Mesendoderm (in vitro differentiated cells): ENCODE results near the gene SHISA9.

Source experiments
- DNase-seq: peaks from one replicate; pipeline ENCODE4 v3.0.0; 2013
- H2AK5ac ChIP-seq: 2 replicates; pipeline ENCODE4 v1.6.1; 2013; ENCODE audit warnings: low read length, inconsistent platforms
- H2BK120ac ChIP-seq: 2 replicates; pipeline ENCODE4 v1.6.1; 2013; ENCODE audit warnings: low read depth, mild to moderate bottlenecking, low read length, moderate library complexity, mixed read lengths
- H2BK15ac ChIP-seq: replicated peaks from 2 replicates; pipeline ENCODE4 v1.6.1; 2013; ENCODE audit warnings: low read depth, mild to moderate bottlenecking, moderate library complexity
- H2BK5ac ChIP-seq: 2 replicates; pipeline ENCODE4 v1.6.1; 2013; ENCODE audit warnings: low read length, inconsistent platforms
- H3K18ac ChIP-seq: 2 replicates; pipeline ENCODE4 v1.6.1; 2013; ENCODE audit warnings: mild to moderate bottlenecking, low read length, mixed read lengths
- H3K23ac ChIP-seq: one replicate; pipeline ENCODE4 v1.6.1; 2013; ENCODE audit warnings: low read length
- H3K27ac ChIP-seq: 2 replicates; pipeline ENCODE4 v1.5.1; 2013; ENCODE audit warnings: low read depth, mild to moderate bottlenecking, inconsistent platforms, low read length, moderate library complexity
- H3K27me3 ChIP-seq: 2 replicates; pipeline ENCODE4 v1.6.1; 2013; ENCODE audit warnings: low read length, control low read depth, mild to moderate bottlenecking, inconsistent platforms; ENCODE audit not compliant: insufficient read depth, poor library complexity
- H3K36me3 ChIP-seq: 2 replicates; pipeline ENCODE4 v1.6.1; 2013; ENCODE audit warnings: low read length, inconsistent platforms; ENCODE audit not compliant: control insufficient read depth, insufficient read depth
- H3K4ac ChIP-seq: one replicate; pipeline ENCODE4 v1.6.1; 2013; ENCODE audit warnings: low read depth, mild to moderate bottlenecking, low read length, moderate library complexity
- H3K4me1 ChIP-seq: 2 replicates; pipeline ENCODE4 v1.6.1; 2013; ENCODE audit warnings: low read depth, low read length, inconsistent platforms; ENCODE audit not compliant: control insufficient read depth
- H3K4me2 ChIP-seq: 2 replicates; pipeline ENCODE4 v1.6.1; 2013; ENCODE audit warnings: low read length
- H3K4me3 ChIP-seq: 2 replicates; pipeline ENCODE4 v1.5.1; 2013; ENCODE audit warnings: mild to moderate bottlenecking, low read length
- H3K56ac ChIP-seq: one replicate; pipeline ENCODE4 v1.6.1; 2013; ENCODE audit warnings: low read length
- H3K79me1 ChIP-seq: 2 replicates; pipeline ENCODE4 v1.6.1; 2013; ENCODE audit warnings: low read length, inconsistent platforms
- H3K79me2 ChIP-seq: 2 replicates; pipeline ENCODE4 v1.6.1; 2013; ENCODE audit warnings: mild to moderate bottlenecking, low read length; ENCODE audit not compliant: control insufficient read depth, insufficient read depth
- H3K9ac ChIP-seq: 2 replicates; pipeline ENCODE4 v1.6.1; 2013; ENCODE audit warnings: low read length, inconsistent platforms
- H4K5ac ChIP-seq: one replicate; pipeline ENCODE4 v1.6.1; 2013; ENCODE audit warnings: low read length
- H4K8ac ChIP-seq: one replicate; pipeline ENCODE4 v1.6.1; 2013; ENCODE audit warnings: low read depth, mild to moderate bottlenecking, control low read depth, low read length, moderate library complexity
- WGBS: extraction: QIAGEN DNeasy Blood & Tissue Kit; methylation state at CpG from one replicate; pipeline ENCODE4 v1.1.7; 2013; ENCODE audit warnings: low lambda C conversion rate, missing lambda C conversion rate; ENCODE audit not compliant: insufficient coverage; ENCODE audit errors: extremely low coverage; 5-methylcytosine and 5-hydroxymethylcytosine counted together

The SHISA9 gene

GRCh38 chr16:13103831-13104530 lies 202.6 kb downstream of the SHISA9 start:
- Histone ChIP-seq H3K4me1 (peaks cover 10% of the 10 kb centered on the region), H4K8ac (no peak overlapping the region), H2BK15ac (no peak overlapping the region), H3K4me3 (no peak overlapping the region), H3K4me2 (no peak overlapping the region), H2BK120ac (no peak overlapping the region), H3K79me2 (peaks cover 7% of the 10 kb centered on the region), H3K79me1 (peaks cover 8% of the 10 kb centered on the region), H3K56ac (no peak overlapping the region), H3K4ac (no peak overlapping the region), H4K5ac (no peak overlapping the region), H2BK5ac (no peak overlapping the region), H3K27me3 (no peaks in the 10 kb centered on the region), H3K27ac (no peak overlapping the region), H2AK5ac (no peak overlapping the region), H3K23ac (no peak overlapping the region), H3K9ac (no peak overlapping the region), H3K18ac (no peak overlapping the region), H3K36me3 (no peaks in the 10 kb centered on the region)
- DNase-seq: no peak
- WGBS: no CpG with 5 or more reads among the region's 6 CpGs

- H4K8ac ChIP-seq: no peak overlapping the region
- no peak overlapping the region for H3K23ac ChIP-seq
- H2BK15ac ChIP-seq: no peak overlapping the region
- H3K4me1 ChIP-seq: peaks cover 3% of the 10 kb centered on the region
- no peak overlapping the region for H3K18ac ChIP-seq
- peaks cover 7% of the 10 kb centered on the region for H3K79me2 ChIP-seq
- DNase-seq: no peak
- H3K4me3 ChIP-seq: no peak overlapping the region
- H3K27me3 ChIP-seq: no peaks in the 10 kb centered on the region
- H4K5ac ChIP-seq: no peak overlapping the region
- H3K9ac ChIP-seq: no peak overlapping the region
- no peaks in the 10 kb centered on the region for H3K36me3 ChIP-seq
- no peak overlapping the region for H3K4ac ChIP-seq
- H2BK5ac ChIP-seq: no peak overlapping the region
- no peak overlapping the region for H2BK120ac ChIP-seq
- peaks cover 8% of the 10 kb centered on the region for H3K79me1 ChIP-seq
- no peak overlapping the region for H2AK5ac ChIP-seq
- no CpG with 5 or more reads among the region's 5 CpGs for WGBS
- H3K27ac ChIP-seq: no peak overlapping the region
- H3K4me2 ChIP-seq: no peak overlapping the region
- no peak overlapping the region for H3K56ac ChIP-seq
Observed at GRCh38 chr16:13104772-13105171, 203.4 kb downstream of the SHISA9 start.

- no peak overlapping the region for H3K4ac ChIP-seq
- H3K18ac ChIP-seq: no peak overlapping the region
- no peak overlapping the region for H2BK120ac ChIP-seq
- no peak overlapping the region for H3K56ac ChIP-seq
- no peak overlapping the region for H2AK5ac ChIP-seq
- no peaks in the 10 kb centered on the region for H3K36me3 ChIP-seq
- H3K79me1 ChIP-seq: peaks cover 6% of the 10 kb centered on the region
- DNase-seq: no peak
- H4K5ac ChIP-seq: no peak overlapping the region
- H3K4me1 ChIP-seq: peaks cover 5% of the 10 kb centered on the region
- H3K79me2 ChIP-seq: peaks cover 4% of the 10 kb centered on the region
- no peak overlapping the region for H3K4me3 ChIP-seq
- H3K9ac ChIP-seq: no peak overlapping the region
- H3K27ac ChIP-seq: no peak overlapping the region
- H3K27me3 ChIP-seq: no peaks in the 10 kb centered on the region
- H3K4me2 ChIP-seq: no peak overlapping the region
- H2BK15ac ChIP-seq: no peak overlapping the region
- H4K8ac ChIP-seq: no peak overlapping the region
- no peak overlapping the region for H3K23ac ChIP-seq
- WGBS: no CpG with 5 or more reads among the region's 5 CpGs
- H2BK5ac ChIP-seq: no peak overlapping the region
Observed at GRCh38 chr16:13105427-13105826, 204.0 kb downstream of the SHISA9 start.

GRCh38 chr16:13106464-13106863 lies 205.1 kb downstream of the SHISA9 start:
- Histone ChIP-seq H3K36me3 (no peaks in the 10 kb centered on the region), H3K23ac (no peak overlapping the region), H3K4ac (no peak overlapping the region), H3K27me3 (no peaks in the 10 kb centered on the region), H3K27ac (no peak overlapping the region), H3K79me2 (peaks cover 4% of the 10 kb centered on the region), H3K56ac (no peak overlapping the region), H4K5ac (no peak overlapping the region), H2BK120ac (no peak overlapping the region), H4K8ac (no peak overlapping the region), H3K18ac (no peak overlapping the region), H2BK15ac (no peak overlapping the region), H3K4me2 (no peak overlapping the region), H3K4me1 (peaks cover 5% of the 10 kb centered on the region), H3K4me3 (no peak overlapping the region), H2AK5ac (no peak overlapping the region), H3K79me1 (peaks cover 3% of the 10 kb centered on the region), H2BK5ac (no peak overlapping the region), H3K9ac (no peak overlapping the region)
- WGBS: no CpG with 5 or more reads among the region's 2 CpGs
- DNase-seq: no peak

- Histone ChIP-seq H4K5ac (no peak overlapping the region), H3K4me2 (no peak overlapping the region), H2BK120ac (no peak overlapping the region), H3K36me3 (no peaks in the 10 kb centered on the region), H3K4me1 (peaks cover 5% of the 10 kb centered on the region), H3K79me2 (peaks cover 2% of the 10 kb centered on the region), H3K27ac (no peak overlapping the region), H3K18ac (peak overlapping the region; percentile 94), H3K4me3 (no peak overlapping the region), H3K4ac (no peak overlapping the region), H2BK15ac (no peak overlapping the region), H3K9ac (no peak overlapping the region), H2AK5ac (no peak overlapping the region), H3K23ac (no peak overlapping the region), H4K8ac (no peak overlapping the region), H3K27me3 (no peaks in the 10 kb centered on the region), H3K79me1 (peaks cover 3% of the 10 kb centered on the region), H3K56ac (no peak overlapping the region), H2BK5ac (no peak overlapping the region)
- peak; percentile 61 for DNase-seq
- WGBS: no CpG with 5 or more reads among the region's 5 CpGs
Observed at GRCh38 chr16:13108126-13108525, 206.7 kb downstream of the SHISA9 start.

GRCh38 chr16:13109171-13109570 lies 207.8 kb downstream of the SHISA9 start:
- no peak overlapping the region for H4K5ac ChIP-seq
- no peak overlapping the region for H2AK5ac ChIP-seq
- H3K4ac ChIP-seq: peak overlapping the region; percentile 65
- H3K36me3 ChIP-seq: no peaks in the 10 kb centered on the region
- no peak overlapping the region for H3K4me2 ChIP-seq
- H3K4me1 ChIP-seq: peaks cover 5% of the 10 kb centered on the region
- no CpG with 5 or more reads among the region's 1 CpG for WGBS
- H3K79me1 ChIP-seq: peaks cover 2% of the 10 kb centered on the region
- H2BK15ac ChIP-seq: peak overlapping the region; percentile 1
- H3K79me2 ChIP-seq: peaks cover 2% of the 10 kb centered on the region
- no peak overlapping the region for H3K4me3 ChIP-seq
- no peak overlapping the region for H3K56ac ChIP-seq
- no peak for DNase-seq
- H2BK120ac ChIP-seq: no peak overlapping the region
- no peak overlapping the region for H4K8ac ChIP-seq
- H3K27ac ChIP-seq: no peak overlapping the region
- H3K18ac ChIP-seq: no peak overlapping the region
- no peak overlapping the region for H3K9ac ChIP-seq
- no peak overlapping the region for H2BK5ac ChIP-seq
- H3K23ac ChIP-seq: no peak overlapping the region
- H3K27me3 ChIP-seq: no peaks in the 10 kb centered on the region
